Measurements from ENCODE around the gene INSYN1. TPM values are rescaled to one million over a fixed set of nuclear protein-coding genes. Genes with fewer than 3 reads are reported as not detected.
"Not testable (repeated sequence)": the region's sequence is repeated elsewhere in the genome, so short reads cannot be mapped to it uniquely, and the experiment has no call there.

The INSYN1 gene
- polyA plus RNA-seq, 1 donor from 2014 or later = 21.3 TPM

DNA sequence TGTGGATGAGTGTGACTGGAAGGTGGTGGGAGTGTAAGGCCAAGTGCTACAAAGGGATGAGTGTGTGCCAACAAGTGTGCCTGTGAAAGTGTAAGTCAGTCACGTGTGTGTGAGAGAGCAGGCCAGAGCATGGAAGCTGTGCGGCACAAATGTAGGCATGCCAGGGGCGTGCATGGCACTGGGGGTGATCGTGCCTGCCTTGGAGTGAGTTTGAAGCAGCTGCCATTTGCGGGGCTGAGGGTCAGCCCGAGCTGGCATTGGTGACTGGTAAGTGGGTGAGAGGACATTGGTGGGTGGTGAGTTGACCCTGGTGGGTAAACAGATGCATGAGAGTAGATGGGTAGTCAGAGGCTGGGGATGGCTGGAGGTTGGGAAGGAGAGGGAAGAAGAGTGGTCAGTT, 44.5 kb downstream of the INSYN1 start:
- Histone ChIP-seq H2AFZ (ENCODE audit: low read depth, low read length) (no peak overlapping the region), H3K9me3 (ENCODE audit: low read length) (no peaks in the 10 kb centered on the region), H3K9ac (ENCODE audit: low read length) (no peak overlapping the region), H3F3A (ENCODE audit: insufficient read depth, low read length, poor library complexity, severe bottlenecking) (no peaks in the 10 kb centered on the region), H4K20me1 (ENCODE audit: insufficient read depth) (no peaks in the 10 kb centered on the region), H3K27me3 (ENCODE audit: insufficient read depth, low read depth, low read length) (no peaks in the 10 kb centered on the region), H3K9me2 (ENCODE audit: insufficient read depth, low read length) (no peaks in the 10 kb centered on the region), H3K27ac (ENCODE audit: low read length) (no peak overlapping the region), H3K4me2 (ENCODE audit: low read length) (no peak overlapping the region), H3K36me3 (ENCODE audit: insufficient read depth, low read length) (no peaks in the 10 kb centered on the region), H3K4me3 (ENCODE audit: low read length) (no peak overlapping the region), H3K79me2 (replicated peaks; ENCODE audit: insufficient read depth, low read length) (no peaks in the 10 kb centered on the region)
- TF ChIP-seq, protein P1, sequence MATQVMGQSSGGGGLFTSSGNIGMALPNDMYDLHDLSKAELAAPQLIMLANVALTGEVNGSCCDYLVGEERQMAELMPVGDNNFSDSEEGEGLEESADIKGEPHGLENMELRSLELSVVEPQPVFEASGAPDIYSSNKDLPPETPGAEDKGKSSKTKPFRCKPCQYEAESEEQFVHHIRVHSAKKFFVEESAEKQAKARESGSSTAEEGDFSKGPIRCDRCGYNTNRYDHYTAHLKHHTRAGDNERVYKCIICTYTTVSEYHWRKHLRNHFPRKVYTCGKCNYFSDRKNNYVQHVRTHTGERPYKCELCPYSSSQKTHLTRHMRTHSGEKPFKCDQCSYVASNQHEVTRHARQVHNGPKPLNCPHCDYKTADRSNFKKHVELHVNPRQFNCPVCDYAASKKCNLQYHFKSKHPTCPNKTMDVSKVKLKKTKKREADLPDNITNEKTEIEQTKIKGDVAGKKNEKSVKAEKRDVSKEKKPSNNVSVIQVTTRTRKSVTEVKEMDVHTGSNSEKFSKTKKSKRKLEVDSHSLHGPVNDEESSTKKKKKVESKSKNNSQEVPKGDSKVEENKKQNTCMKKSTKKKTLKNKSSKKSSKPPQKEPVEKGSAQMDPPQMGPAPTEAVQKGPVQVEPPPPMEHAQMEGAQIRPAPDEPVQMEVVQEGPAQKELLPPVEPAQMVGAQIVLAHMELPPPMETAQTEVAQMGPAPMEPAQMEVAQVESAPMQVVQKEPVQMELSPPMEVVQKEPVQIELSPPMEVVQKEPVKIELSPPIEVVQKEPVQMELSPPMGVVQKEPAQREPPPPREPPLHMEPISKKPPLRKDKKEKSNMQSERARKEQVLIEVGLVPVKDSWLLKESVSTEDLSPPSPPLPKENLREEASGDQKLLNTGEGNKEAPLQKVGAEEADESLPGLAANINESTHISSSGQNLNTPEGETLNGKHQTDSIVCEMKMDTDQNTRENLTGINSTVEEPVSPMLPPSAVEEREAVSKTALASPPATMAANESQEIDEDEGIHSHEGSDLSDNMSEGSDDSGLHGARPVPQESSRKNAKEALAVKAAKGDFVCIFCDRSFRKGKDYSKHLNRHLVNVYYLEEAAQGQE (IDR thresholded peaks at IDR 0.05; ENCODE audit: borderline replicate concordance) = no peak
- TF ChIP-seq RAD21 (conservative IDR thresholded peaks at IDR 0.05) (no peak), MXI1 (conservative IDR thresholded peaks at IDR 0.05; ENCODE audit: poor library complexity, severe bottlenecking) (no peak), EZH2 (IDR thresholded peaks at IDR 0.05; ENCODE audit: borderline replicate concordance, insufficient read depth, low read length, poor library complexity, severe bottlenecking) (no peak), TAF1 (IDR thresholded peaks at IDR 0.05; ENCODE audit: low read depth) (no peak), SMC3 (conservative IDR thresholded peaks at IDR 0.05; ENCODE audit: poor library complexity) (no peak), EP300 (conservative IDR thresholded peaks at IDR 0.05; ENCODE audit: poor library complexity, severe bottlenecking) (no peak), CTCF (IDR thresholded peaks at IDR 0.05; ENCODE audit: poor library complexity, severe bottlenecking) (no peak), POLR2AphosphoS5 (IDR thresholded peaks at IDR 0.05) (no peak)

GRCh38 chr15:73704869-73705645, 48.1 kb downstream of the INSYN1 start:
- Histone ChIP-seq H3K36me3 (ENCODE audit: insufficient read depth, low read length) (no peaks in the 10 kb centered on the region), H2AFZ (ENCODE audit: low read depth, low read length) (no peak overlapping the region), H3K9me3 (ENCODE audit: low read length) (no peaks in the 10 kb centered on the region), H3K9me2 (ENCODE audit: insufficient read depth, low read length) (no peaks in the 10 kb centered on the region), H3K79me2 (replicated peaks; ENCODE audit: insufficient read depth, low read length) (peaks cover 6% of the 10 kb centered on the region), H3F3A (ENCODE audit: insufficient read depth, low read length, poor library complexity, severe bottlenecking) (no peaks in the 10 kb centered on the region), H3K4me3 (ENCODE audit: low read length) (no peak overlapping the region), H4K20me1 (ENCODE audit: insufficient read depth) (no peaks in the 10 kb centered on the region), H3K27me3 (ENCODE audit: insufficient read depth, low read depth, low read length) (no peaks in the 10 kb centered on the region), H3K9ac (ENCODE audit: low read length) (no peak overlapping the region), H3K27ac (ENCODE audit: low read length) (no peak overlapping the region), H3K4me2 (ENCODE audit: low read length) (no peak overlapping the region)
- TF ChIP-seq CTCF (IDR thresholded peaks at IDR 0.05; ENCODE audit: poor library complexity, severe bottlenecking) (peak; percentile 81), RAD21 (conservative IDR thresholded peaks at IDR 0.05) (peak; percentile 75), SMC3 (conservative IDR thresholded peaks at IDR 0.05; ENCODE audit: poor library complexity) (peak; percentile 83), EZH2 (IDR thresholded peaks at IDR 0.05; ENCODE audit: borderline replicate concordance, insufficient read depth, low read length, poor library complexity, severe bottlenecking) (no peak), MXI1 (conservative IDR thresholded peaks at IDR 0.05; ENCODE audit: poor library complexity, severe bottlenecking) (no peak)

DNA sequence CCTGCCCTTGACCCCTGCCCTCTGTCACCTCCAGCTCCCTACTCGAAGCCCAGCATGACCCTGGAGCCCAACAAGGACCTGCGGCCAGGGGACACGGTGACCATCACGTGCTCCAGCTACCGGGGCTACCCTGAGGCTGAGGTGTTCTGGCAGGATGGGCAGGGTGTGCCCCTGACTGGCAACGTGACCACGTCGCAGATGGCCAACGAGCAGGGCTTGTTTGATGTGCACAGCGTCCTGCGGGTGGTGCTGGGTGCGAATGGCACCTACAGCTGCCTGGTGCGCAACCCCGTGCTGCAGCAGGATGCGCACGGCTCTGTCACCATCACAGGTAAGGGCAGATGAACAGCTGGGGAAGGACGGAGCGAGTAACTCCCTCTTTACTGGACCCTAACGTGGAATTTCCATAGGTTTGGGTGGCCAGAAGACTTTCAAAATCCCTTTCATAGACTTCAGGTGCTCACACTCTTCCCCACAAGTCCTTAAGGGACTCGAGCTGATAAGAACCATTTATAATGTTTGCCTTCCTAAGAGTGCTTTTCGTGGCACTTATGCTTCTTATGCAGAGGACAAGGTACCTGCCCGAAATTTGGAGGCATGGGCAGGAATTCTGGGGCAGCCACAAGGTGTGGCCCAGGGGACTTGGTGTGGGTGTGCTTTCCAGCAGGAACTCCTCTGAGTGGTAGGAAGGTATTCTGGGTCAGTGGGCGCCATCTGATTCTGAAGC, 48.8 kb downstream of the INSYN1 start:
- not testable (repeated sequence) for H3K4me3 ChIP-seq (ENCODE audit: low read length); H2AFZ ChIP-seq (ENCODE audit: low read depth, low read length); H3K27me3 ChIP-seq (ENCODE audit: insufficient read depth, low read depth, low read length); H4K20me1 ChIP-seq (ENCODE audit: insufficient read depth); H3K9ac ChIP-seq (ENCODE audit: low read length); H3F3A ChIP-seq (ENCODE audit: insufficient read depth, low read length, poor library complexity, severe bottlenecking); H3K27ac ChIP-seq (ENCODE audit: low read length); H3K9me3 ChIP-seq (ENCODE audit: low read length); H3K9me2 ChIP-seq (ENCODE audit: insufficient read depth, low read length); H3K4me2 ChIP-seq (ENCODE audit: low read length); H3K36me3 ChIP-seq (ENCODE audit: insufficient read depth, low read length)
- H3K79me2 ChIP-seq (replicated peaks; ENCODE audit: insufficient read depth, low read length) = peaks cover 14% of the 10 kb centered on the region

DNA sequence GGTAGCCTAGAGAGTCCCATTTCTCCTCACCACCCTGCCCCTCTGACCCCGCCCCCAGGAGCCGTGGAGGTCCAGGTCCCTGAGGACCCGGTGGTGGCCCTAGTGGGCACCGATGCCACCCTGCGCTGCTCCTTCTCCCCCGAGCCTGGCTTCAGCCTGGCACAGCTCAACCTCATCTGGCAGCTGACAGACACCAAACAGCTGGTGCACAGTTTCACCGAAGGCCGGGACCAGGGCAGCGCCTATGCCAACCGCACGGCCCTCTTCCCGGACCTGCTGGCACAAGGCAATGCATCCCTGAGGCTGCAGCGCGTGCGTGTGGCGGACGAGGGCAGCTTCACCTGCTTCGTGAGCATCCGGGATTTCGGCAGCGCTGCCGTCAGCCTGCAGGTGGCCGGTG, 49.5 kb downstream of the INSYN1 start:
- H3K27me3 ChIP-seq (ENCODE audit: insufficient read depth, low read depth, low read length); H3K4me2 ChIP-seq (ENCODE audit: low read length); H3K4me3 ChIP-seq (ENCODE audit: low read length); H3K9ac ChIP-seq (ENCODE audit: low read length); H3K27ac ChIP-seq (ENCODE audit: low read length); H3F3A ChIP-seq (ENCODE audit: insufficient read depth, low read length, poor library complexity, severe bottlenecking); H3K9me2 ChIP-seq (ENCODE audit: insufficient read depth, low read length); H4K20me1 ChIP-seq (ENCODE audit: insufficient read depth); H3K9me3 ChIP-seq (ENCODE audit: low read length); H3K36me3 ChIP-seq (ENCODE audit: insufficient read depth, low read length); H2AFZ ChIP-seq (ENCODE audit: low read depth, low read length): not testable (repeated sequence)
- peaks cover 17% of the 10 kb centered on the region for H3K79me2 ChIP-seq (replicated peaks; ENCODE audit: insufficient read depth, low read length)

Measured in neural cell (in vitro differentiated cells).